A549 (cell line): Measurements from ENCODE around the gene SETD7. TPM values are rescaled to one million over a fixed set of nuclear protein-coding genes. Genes with fewer than 3 reads are reported as not detected.

ENCODE experiments used
- ATAC-seq, 2 experiments: fragments of 200-7000 bp in 1 of 2; fragments of >200 bp in 1 of 2; cut with Nextera tagmentation in 1 of 2; cut with Tn5 transposase in 1 of 2; 3 replicates each; pipeline versions ENCODE4 v1.8.0 to v1.9.1; 2018 to 2020; ENCODE audit warnings: mild to moderate bottlenecking in 1 of 2, moderate library complexity in 1 of 2
- CTCF ChIA-PET: fragments of 300-600 bp; sonication (Branson Sonifier 250); formaldehyde crosslinking; extraction: SDS; loops from one replicate; lab custom pipeline; 2021; ENCODE audit warnings: antibody characterized with exemption, inconsistent platforms; lab: Yijun Ruan, JAX
- POLR2A ChIA-PET: fragments of 350-600 bp; formaldehyde crosslinking; extraction: SDS; loops from one replicate; lab custom pipeline; 2021; ENCODE audit warnings: antibody characterized with exemption, inconsistent platforms; lab: Yijun Ruan, JAX
- DNase-seq, 2 experiments: peaks; one replicate each; pipeline versions ENCODE4 v3.0.0 to v3.0.0-alpha.2; 2011 to 2016; ENCODE audit warnings: low read depth in 1 of 2, low spot score in 1 of 2
- FAIRE-seq: peaks from 2 replicates; lab custom pipeline; 2011; peaks lifted over from hg19 to GRCh38; lab: Jason Lieb, UNC
- H3K27ac ChIP-seq, 2 experiments: fragments of >200 bp; sonication (Bioruptor Twin); formaldehyde crosslinking; 3 replicates each; pipeline ENCODE4 v1.5.1; 2016 to 2017
- H3K4me1 ChIP-seq: fragments of >200 bp; sonication (Bioruptor Twin); formaldehyde crosslinking; 3 replicates; pipeline ENCODE4 v1.6.1; 2016
- H3K4me2 ChIP-seq: fragments of >200 bp; sonication (Bioruptor Twin); formaldehyde crosslinking; 3 replicates; pipeline ENCODE4 v1.6.1; 2016
- H3K4me3 ChIP-seq: fragments of >200 bp; sonication (Bioruptor Twin); formaldehyde crosslinking; 3 replicates; pipeline ENCODE4 v1.5.1; 2016
- H3K9me3 ChIP-seq: fragments of >200 bp; sonication (Bioruptor Twin); formaldehyde crosslinking; 3 replicates; pipeline ENCODE4 v1.6.1; 2016
- CBX2 ChIP-seq: fragments of 200-600 bp; sonication (generic); IDR thresholded peaks from 2 replicates; pipeline ENCODE4 v1.6.1; 2016; ENCODE audit warnings: low read depth, mild to moderate bottlenecking, borderline replicate concordance
- CBX8 ChIP-seq: fragments of 200-600 bp; sonication (generic); IDR thresholded peaks from 2 replicates; pipeline ENCODE4 v1.6.1; 2016
- CEBPB ChIP-seq, 2 experiments: fragments of >200 bp in 1 of 2; sonication (Bioruptor Twin) in 1 of 2; formaldehyde crosslinking in 1 of 2; IDR thresholded peaks; 2 replicates each; pipeline ENCODE4 v1.6.1; 2012 to 2016
- CHD4 ChIP-seq: fragments of 200-600 bp; sonication (generic); IDR thresholded peaks from 2 replicates; pipeline ENCODE4 v1.6.1; 2016; ENCODE audit warnings: antibody characterized with exemption, mild to moderate bottlenecking, borderline replicate concordance
- E2F6 ChIP-seq: IDR thresholded peaks from 2 replicates; pipeline ENCODE4 v1.6.1; 2012; ENCODE audit warnings: low read depth, borderline replicate concordance
- EHMT2 ChIP-seq: fragments of 200-600 bp; sonication (generic); IDR thresholded peaks from 2 replicates; pipeline ENCODE4 v1.6.1; 2016; ENCODE audit warnings: antibody characterized with exemption, low read depth, mild to moderate bottlenecking, moderate library complexity
- EP300 ChIP-seq, 2 experiments: fragments of >200 bp; sonication (Bioruptor Twin); formaldehyde crosslinking; IDR thresholded peaks; 2 replicates in 1 of 2; 3 replicates in 1 of 2; pipeline ENCODE4 v1.6.1; 2016 to 2017
- FOSL2 ChIP-seq, 2 experiments: fragments of 450-650 bp in 1 of 2; fragments of >200 bp in 1 of 2; sonication (Bioruptor Twin) in 1 of 2; formaldehyde crosslinking; IDR thresholded peaks; 2 replicates each; pipeline versions ENCODE4 v1.5.0 to v1.6.1; 2016 to 2020; ENCODE audit warnings: mild to moderate bottlenecking in 1 of 2, moderate library complexity in 1 of 2
- GATA3 ChIP-seq: IDR thresholded peaks from 2 replicates; pipeline ENCODE4 v1.6.1; 2012; ENCODE audit warnings: borderline replicate concordance
- HDAC2 ChIP-seq: fragments of 200-600 bp; sonication (generic); IDR thresholded peaks from 2 replicates; pipeline ENCODE4 v1.6.1; 2016
- HEYL ChIP-seq: fragments of 250-450 bp; sonication (Bioruptor Pico); IDR thresholded peaks from 2 replicates; pipeline ENCODE4 v1.8.0; 2021; ENCODE audit warnings: mild to moderate bottlenecking, moderate library complexity
- HMGXB4 ChIP-seq: fragments of 250-450 bp; sonication (Bioruptor Pico); IDR thresholded peaks from 2 replicates; pipeline ENCODE4 v1.5.0; 2021; ENCODE audit warnings: mild to moderate bottlenecking, moderate library complexity, borderline replicate concordance
- HOXB5 ChIP-seq: fragments of 250-450 bp; sonication (Bioruptor Pico); IDR thresholded peaks from 2 replicates; pipeline ENCODE4 v1.5.0; 2020; ENCODE audit warnings: mild to moderate bottlenecking, moderate library complexity
- MAX ChIP-seq: IDR thresholded peaks from 2 replicates; pipeline ENCODE4 v1.6.1; 2012
- MAZ ChIP-seq: fragments of 150-350 bp; IDR thresholded peaks from 2 replicates; pipeline ENCODE4 v1.6.1; 2014; ENCODE audit warnings: antibody characterized with exemption, low read depth, low read length, borderline replicate concordance
- MYC ChIP-seq: IDR thresholded peaks from 2 replicates; pipeline ENCODE4 v1.6.1; 2012; ENCODE audit warnings: mild to moderate bottlenecking, inconsistent platforms, low read length, improper control_type of control experiment, borderline replicate concordance
- NR3C1 ChIP-seq: fragments of >200 bp; sonication (Bioruptor Twin); formaldehyde crosslinking; IDR thresholded peaks from 3 replicates; pipeline ENCODE4 v1.6.1; 2017
- POLR2A ChIP-seq: IDR thresholded peaks from 2 replicates; pipeline ENCODE4 v1.6.1; 2012; ENCODE audit warnings: mild to moderate bottlenecking, low read length
- POLR2AphosphoS2 ChIP-seq: conservative IDR thresholded peaks from 2 replicates; pipeline ENCODE4 v1.6.1; 2012; ENCODE audit warnings: low read length, improper control_type of control experiment, inconsistent platforms
- RAD21 ChIP-seq, 2 experiments: fragments of >200 bp in 1 of 2; sonication (Bioruptor Twin) in 1 of 2; formaldehyde crosslinking in 1 of 2; IDR thresholded peaks in 1 of 2; conservative IDR thresholded peaks in 1 of 2; 2 replicates in 1 of 2; 3 replicates in 1 of 2; pipeline ENCODE4 v1.6.1; 2012 to 2018; ENCODE audit warnings: inconsistent platforms in 1 of 2
- RCOR1 ChIP-seq: fragments of 150-350 bp; IDR thresholded peaks from 2 replicates; pipeline ENCODE4 v1.6.1; 2014; ENCODE audit warnings: antibody characterized with exemption, low read length, low read depth
- USF2 ChIP-seq: fragments of 450-650 bp; IDR thresholded peaks from 2 replicates; pipeline ENCODE4 v1.6.1; 2014; ENCODE audit warnings: antibody characterized with exemption
- ZNF302 ChIP-seq: fragments of 250-450 bp; sonication (Bioruptor Pico); IDR thresholded peaks from 2 replicates; pipeline ENCODE4 v1.9.0; 2021; ENCODE audit warnings: inconsistent platforms, mild to moderate bottlenecking, moderate library complexity
- WGBS: methylation state at CpG from one replicate; pipeline ENCODE4 v1.1.6; 2017; ENCODE audit errors: missing lambda C conversion rate; 5-methylcytosine and 5-hydroxymethylcytosine counted together
- polyA plus RNA-seq, 4 experiments: library from polyadenylated mRNA; depleted of rRNA in 3 of 4; stranded (reverse); fragments of >200 nt; fragmentation: RNase III in 1 of 4; extraction: RNeasy Plus Mini Kit Qiagen cat#74134 plus additional on column Dnase treatment in 1 of 4; gene quantifications; 2 replicates in 3 of 4; 3 replicates in 1 of 4; pipeline ENCODE4 v1.2.3, GENCODE V29; 2011 to 2017
- TF ChIP-seq, protein P1 (sequence below): fragments of 150-350 bp; IDR thresholded peaks from 2 replicates; pipeline ENCODE4 v1.6.1; 2014; ENCODE audit warnings: low read depth, mild to moderate bottlenecking, low read length
- TF ChIP-seq, protein P2 (sequence below): IDR thresholded peaks from 2 replicates; pipeline ENCODE4 v1.6.1; 2012

SETD7 gene
- polyA plus RNA-seq, 2 of the 4 experiments (the other 2 are of a cell fraction) = 30.6 to 39.1 TPM

- H3K27ac ChIP-seq = no peak overlapping the region
- ATAC-seq (peak in 1 of 2 experiments; percentile 58; a peak in 3 of 6 replicates), FAIRE-seq (no peak), DNase-seq (no peak)
- H3K4me1 ChIP-seq = no peaks in the 10 kb centered on the region
- TF ChIP-seq POLR2A = no peak
- no peak for TF ChIP-seq MAZ
- no peak for TF ChIP-seq CBX8
- no peak for TF ChIP-seq HMGXB4 (CRISPR knock-in tag)
- no peak for TF ChIP-seq HOXB5
- no peak for TF ChIP-seq HDAC2
- TF ChIP-seq ZNF302 = no peak
- no peak for TF ChIP-seq HEYL (CRISPR knock-in tag)
- TF ChIP-seq EP300 (IDR thresholded peaks at IDR 0.05) = no peak
- no peak for TF ChIP-seq CEBPB (IDR thresholded peaks at IDR 0.05)
- no peak for TF ChIP-seq RAD21 (conservative IDR thresholded peaks at IDR 0.05 in 1 of 2, IDR thresholded peaks at IDR 0.05 in 1 of 2)
- no peak for TF ChIP-seq FOSL2 (IDR thresholded peaks at IDR 0.05)
- no peak for TF ChIP-seq FOSL2 (CRISPR knock-in tag; IDR thresholded peaks at IDR 0.05)
- no peak for TF ChIP-seq E2F6
- TF ChIP-seq GATA3 = no peak
- no peak for TF ChIP-seq MYC
- no peak for TF ChIP-seq CBX2
- H3K4me3 ChIP-seq = no peak overlapping the region
- CTCF ChIA-PET = interaction anchor here (0.9 to 1.7 kb wide), 3 partner anchors 12 to 88 kb away, joined by 3 to 6 read pairs (median 3); no protein-coding TSS in a partner anchor
- H3K9me3 ChIP-seq = no peaks in the 10 kb centered on the region
- no peak overlapping the region for H3K4me2 ChIP-seq
- WGBS = 90% methylated on average over 4 of the region's 4 CpGs
- POLR2A ChIA-PET = no interaction called here
Observed at GRCh38 chr4:139522457-139522856, 33.6 kb downstream of the SETD7 start.

DNA sequence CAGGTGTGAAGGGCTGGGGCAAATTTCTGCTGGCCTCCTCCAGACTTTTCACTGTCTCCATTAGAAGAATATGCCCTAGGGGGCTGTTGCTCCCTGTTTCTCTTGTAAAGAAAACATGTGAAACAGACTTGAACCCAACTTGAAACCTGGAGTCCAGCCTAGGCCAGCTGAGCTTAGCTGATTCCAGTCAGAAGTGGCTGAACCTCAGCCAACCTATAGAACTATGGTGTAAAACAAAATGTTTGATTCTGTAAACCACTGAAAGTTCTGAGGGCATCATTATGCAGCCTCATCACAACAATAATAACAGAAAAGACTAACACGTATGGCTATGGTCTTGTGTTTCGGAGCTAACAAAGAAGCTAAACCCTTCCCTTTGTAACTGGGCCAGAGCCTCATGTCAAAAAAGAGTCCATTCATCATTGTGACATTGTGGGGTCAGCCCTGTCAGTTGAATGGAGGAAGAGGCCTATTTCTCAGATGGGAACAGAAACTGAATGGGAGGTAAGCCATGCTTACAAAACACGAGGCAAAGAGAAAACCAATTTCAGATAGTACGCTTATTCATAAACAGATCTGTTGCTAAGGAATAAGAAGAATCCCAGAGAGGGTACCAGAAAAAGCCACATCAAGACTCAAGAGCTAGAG, 34.1 kb downstream of the SETD7 start:
- DNase-seq (no peak), FAIRE-seq (no peak)
- Histone ChIP-seq H3K4me2 (no peak overlapping the region), H3K4me3 (no peak overlapping the region), H3K27ac (no peak overlapping the region)
- CTCF ChIA-PET = interaction anchor here (1.7 kb wide), 1 partner anchor 24 kb away, joined by 6 read pairs; no protein-coding TSS in a partner anchor
- TF ChIP-seq NR3C1 (no peak), FOSL2 (IDR thresholded peaks at IDR 0.05) (no peak), FOSL2 (CRISPR knock-in tag; IDR thresholded peaks at IDR 0.05) (no peak), POLR2AphosphoS2 (no peak), MAZ (no peak), CBX8 (no peak), CHD4 (no peak), HEYL (CRISPR knock-in tag) (no peak), EHMT2 (no peak), ZNF302 (no peak), USF2 (no peak), RCOR1 (no peak), MAX (no peak)
- TF ChIP-seq, protein P1, sequence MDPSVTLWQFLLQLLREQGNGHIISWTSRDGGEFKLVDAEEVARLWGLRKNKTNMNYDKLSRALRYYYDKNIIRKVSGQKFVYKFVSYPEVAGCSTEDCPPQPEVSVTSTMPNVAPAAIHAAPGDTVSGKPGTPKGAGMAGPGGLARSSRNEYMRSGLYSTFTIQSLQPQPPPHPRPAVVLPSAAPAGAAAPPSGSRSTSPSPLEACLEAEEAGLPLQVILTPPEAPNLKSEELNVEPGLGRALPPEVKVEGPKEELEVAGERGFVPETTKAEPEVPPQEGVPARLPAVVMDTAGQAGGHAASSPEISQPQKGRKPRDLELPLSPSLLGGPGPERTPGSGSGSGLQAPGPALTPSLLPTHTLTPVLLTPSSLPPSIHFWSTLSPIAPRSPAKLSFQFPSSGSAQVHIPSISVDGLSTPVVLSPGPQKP = no peak
- TF ChIP-seq, protein P2, sequence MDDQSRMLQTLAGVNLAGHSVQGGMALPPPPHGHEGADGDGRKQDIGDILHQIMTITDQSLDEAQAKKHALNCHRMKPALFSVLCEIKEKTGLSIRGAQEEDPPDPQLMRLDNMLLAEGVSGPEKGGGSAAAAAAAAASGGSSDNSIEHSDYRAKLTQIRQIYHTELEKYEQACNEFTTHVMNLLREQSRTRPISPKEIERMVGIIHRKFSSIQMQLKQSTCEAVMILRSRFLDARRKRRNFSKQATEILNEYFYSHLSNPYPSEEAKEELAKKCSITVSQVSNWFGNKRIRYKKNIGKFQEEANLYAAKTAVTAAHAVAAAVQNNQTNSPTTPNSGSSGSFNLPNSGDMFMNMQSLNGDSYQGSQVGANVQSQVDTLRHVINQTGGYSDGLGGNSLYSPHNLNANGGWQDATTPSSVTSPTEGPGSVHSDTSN = no peak
- TF ChIP-seq, all 56 proteins: peak for 0
- no peak for ATAC-seq
- POLR2A ChIA-PET = no interaction called here
- 96% methylated on average over 4 of the region's 4 CpGs for WGBS
- no peaks in the 10 kb centered on the region for H3K9me3 ChIP-seq
- H3K4me1 ChIP-seq = no peaks in the 10 kb centered on the region
